PC-9 (cell line): ENCODE measurements around the gene MKI67. TPM values are rescaled to one million over a fixed set of nuclear protein-coding genes. Genes with fewer than 3 reads are reported as not detected.

Experiments
- BruUV-seq: library from RNA; stranded (reverse); fragments of 400-500 nt; replicated peaks from 2 replicates; lab custom pipeline; 2021; lab: Mats Ljungman, UMichigan
- CTCF ChIA-PET: fragments of 300-600 bp; sonication (Branson Sonifier 250); formaldehyde crosslinking; loops from one replicate; lab custom pipeline; 2022; ENCODE audit warnings: antibody characterized with exemption; lab: Charles Lee
- POLR2A ChIA-PET: fragments of 300-600 bp; sonication (Branson Sonifier 250); formaldehyde crosslinking; loops from one replicate; lab custom pipeline; 2022; ENCODE audit warnings: antibody characterized with exemption; ENCODE audit not compliant: unreplicated experiment; lab: Charles Lee
- DNase-seq, 2 experiments: peaks; one replicate each; pipeline versions ENCODE4 v3.0.0 to v3.0.0-alpha.2; 2015 to 2022; ENCODE audit warnings: mixed read lengths in 1 of 2
- H2AFZ ChIP-seq: fragments of 200-600 bp; sonication (generic); 2 replicates; pipeline ENCODE4 v1.8.1; 2017; ENCODE audit warnings: antibody characterized with exemption
- H3F3A ChIP-seq: fragments of 200-600 bp; sonication (generic); 2 replicates; pipeline ENCODE4 v1.8.1; 2017; ENCODE audit warnings: antibody characterized with exemption, mild to moderate bottlenecking, low read depth; ENCODE audit not compliant: insufficient read depth
- H3K27ac ChIP-seq: fragments of 200-600 bp; sonication (generic); 2 replicates; pipeline ENCODE4 v1.6.1; 2016; ENCODE audit warnings: mixed run types
- H3K27me3 ChIP-seq: fragments of 200-600 bp; sonication (generic); 2 replicates; pipeline ENCODE4 v1.6.1; 2016; ENCODE audit warnings: low read depth, mixed run types; ENCODE audit not compliant: insufficient read depth
- H3K36me3 ChIP-seq: fragments of 200-600 bp; sonication (generic); 2 replicates; pipeline ENCODE4 v1.6.1; 2016; ENCODE audit warnings: low read depth, mixed run types
- H3K4me1 ChIP-seq: fragments of 200-600 bp; sonication (generic); replicated peaks from 2 replicates; pipeline ENCODE4 v1.6.1; 2016; ENCODE audit warnings: mixed run types; ENCODE audit not compliant: insufficient read depth
- H3K4me2 ChIP-seq: fragments of 200-600 bp; sonication (generic); 2 replicates; pipeline ENCODE4 v1.6.1; 2017; ENCODE audit warnings: mixed run types
- H3K4me3 ChIP-seq: fragments of 200-600 bp; sonication (generic); 2 replicates; pipeline ENCODE4 v1.6.1; 2016; ENCODE audit warnings: mixed run types
- H3K79me2 ChIP-seq: fragments of 200-600 bp; sonication (generic); 2 replicates; pipeline ENCODE4 v1.6.1; 2017; ENCODE audit warnings: low read depth, mixed run types
- H3K9me2 ChIP-seq: fragments of 200-600 bp; sonication (generic); 2 replicates; pipeline ENCODE4 v1.8.1; 2017; ENCODE audit warnings: mild to moderate bottlenecking; ENCODE audit not compliant: insufficient read depth
- H3K9me3 ChIP-seq: fragments of 200-600 bp; sonication (generic); 2 replicates; pipeline ENCODE4 v1.8.1; 2016; ENCODE audit warnings: low read depth; ENCODE audit not compliant: insufficient read depth
- H4K20me1 ChIP-seq: fragments of 200-600 bp; sonication (generic); 2 replicates; pipeline ENCODE4 v1.8.1; 2017; ENCODE audit not compliant: insufficient read depth
- CTCF ChIP-seq: fragments of 200-600 bp; sonication (generic); conservative IDR thresholded peaks from 2 replicates; pipeline ENCODE4 v1.6.1; 2017; ENCODE audit warnings: mixed run types, antibody characterized with exemption, mild to moderate bottlenecking, moderate library complexity
- EZH2 ChIP-seq: fragments of 200-600 bp; sonication (generic); IDR thresholded peaks from 2 replicates; pipeline ENCODE4 v1.8.0; 2017; ENCODE audit warnings: antibody characterized with exemption, low read depth
- intact Hi-C: fragments of 100-400 bp; cut with micrococcal nuclease; formaldehyde crosslinking; loops from one replicate; pipeline ENCODE4 v1.10.0; 2022; ENCODE audit not compliant: unreplicated experiment
- total RNA-seq: library from RNA; stranded (reverse); gene quantifications from 2 replicates; pipeline ENCODE4 v1.2.3, GENCODE V29; 2021

Gene MKI67
- total RNA-seq, 1 experiment from 2014 or later: 114 TPM

GRCh38 chr10:128125416-128125943 is 743 bp downstream of the MKI67 start:
- Histone ChIP-seq H3K4me3 (peak overlapping the region; percentile 71), H3K9me2 (no peaks in the 10 kb centered on the region), H3F3A (no peaks in the 10 kb centered on the region), H3K27ac (no peak overlapping the region), H3K4me1 (peaks cover 30% of the 10 kb centered on the region), H3K36me3 (peaks cover 18% of the 10 kb centered on the region), H4K20me1 (0 out of 2 replicates have a peak, but pooled peaks cover 2% of the 10 kb centered on the region), H3K79me2 (peaks cover 51% of the 10 kb centered on the region), H2AFZ (peak overlapping the region; percentile 70), H3K4me2 (peak overlapping the region; percentile 91), H3K9me3 (no peaks in the 10 kb centered on the region), H3K27me3 (no peaks in the 10 kb centered on the region)
- TF ChIP-seq CTCF: no peak
- TF ChIP-seq EZH2: no peak
- BruUV-seq: no TSS peak
- ChIA-PET CTCF (no interaction called here), POLR2A (no interaction called here)
- intact Hi-C loops: no loop called here
- DNase-seq: no peak

- Histone ChIP-seq H3F3A (no peaks in the 10 kb centered on the region), H3K4me1 (peaks cover 25% of the 10 kb centered on the region), H3K9me2 (no peaks in the 10 kb centered on the region), H3K4me2 (peak overlapping the region; percentile 91), H3K27me3 (no peaks in the 10 kb centered on the region), H3K27ac (no peak overlapping the region), H2AFZ (peak overlapping the region; percentile 70; the same call in 1 of the 2 replicates), H3K4me3 (peak overlapping the region; percentile 71), H3K79me2 (peaks cover 57% of the 10 kb centered on the region), H4K20me1 (0 out of 2 replicates have a peak, but pooled peaks cover 2% of the 10 kb centered on the region), H3K36me3 (peaks cover 18% of the 10 kb centered on the region), H3K9me3 (no peaks in the 10 kb centered on the region)
- BruUV-seq: TSS peak; percentile 55
- CTCF ChIA-PET: no interaction called here
- TF ChIP-seq CTCF (no peak), EZH2 (no peak)
- intact Hi-C loops: no loop called here
- POLR2A ChIA-PET: interaction anchor here (0.5 kb wide), 1 partner anchor 81 kb away, joined by 3 read pairs; no protein-coding TSS in a partner anchor
- DNase-seq: no peak
Measured at GRCh38 chr10:128124813-128125403, 1.3 kb downstream of the MKI67 start.

GRCh38 chr10:128123846-128124245 is 2.4 kb downstream of the MKI67 start:
- BruUV-seq: no TSS peak
- intact Hi-C loops: no loop called here
- Histone ChIP-seq H3K9me3 (no peaks in the 10 kb centered on the region), H3K4me1 (peaks cover 22% of the 10 kb centered on the region), H3K4me2 (peak overlapping the region; percentile 91), H3K36me3 (peaks cover 24% of the 10 kb centered on the region), H4K20me1 (0 out of 2 replicates have a peak, but pooled peaks cover 2% of the 10 kb centered on the region), H3K4me3 (peak overlapping the region; percentile 71; the same call in 1 of the 2 replicates), H3K9me2 (no peaks in the 10 kb centered on the region), H3K79me2 (peaks cover 68% of the 10 kb centered on the region), H3K27me3 (no peaks in the 10 kb centered on the region), H3K27ac (no peak overlapping the region), H3F3A (no peaks in the 10 kb centered on the region), H2AFZ (no peak overlapping the region)
- no peak for TF ChIP-seq CTCF
- TF ChIP-seq EZH2: no peak
- POLR2A ChIA-PET: no interaction called here
- no peak for DNase-seq
- CTCF ChIA-PET: no interaction called here
